ENCODE results near the gene FGFR3. TPM values are rescaled to one million over a fixed set of nuclear protein-coding genes. Genes with fewer than 3 reads are reported as not detected.
"Not testable (repeated sequence)": the region's sequence is repeated elsewhere in the genome, so short reads cannot be mapped to it uniquely, and the experiment has no call there.

Gene FGFR3
- total and polyA plus RNA-seq, 11 donors = 1.1 to 4.6 (median 2.3) TPM

- 72 to 82% (median 75%) methylated on average over 12 to 13 of the region's 13 CpGs for WGBS, 4 donors
- peak overlapping the region in 2 of 12 donors; percentile 69 for H3K27ac ChIP-seq
These were observed 49.3 kb downstream of the FGFR3 start for GRCh38 chr4:1842339-1842895.

GRCh38 chr4:1842993-1843448, 49.9 kb downstream of the FGFR3 start:
- H3K4me1 ChIP-seq = peaks cover 0 to 28% (median 16%) of the 10 kb centered on the region in 12 donors
- H3K36me3 ChIP-seq = peaks cover 0 to 95% (median 58%) of the 10 kb centered on the region in 9 donors
- WGBS, 4 donors = 54 to 70% (median 59%) methylated on average over 10 to 17 of the region's 17 CpGs
- ATAC-seq (peak; percentile 51 to 73 (median 58)), DNase-seq (peak in 2 of 5 donors; percentile 55 to 56)
- intact Hi-C loops (cut with DNase I) = loop anchor here in 2 of 10 donors (2.0 to 5.0 kb wide), 2 partner anchors 39 to 56 kb away; no protein-coding TSS in a partner anchor
- no peaks in the 10 kb centered on the region for H3K9me3 ChIP-seq
- H3K27me3 ChIP-seq = no peaks in the 10 kb centered on the region
- TF ChIP-seq, protein P1, sequence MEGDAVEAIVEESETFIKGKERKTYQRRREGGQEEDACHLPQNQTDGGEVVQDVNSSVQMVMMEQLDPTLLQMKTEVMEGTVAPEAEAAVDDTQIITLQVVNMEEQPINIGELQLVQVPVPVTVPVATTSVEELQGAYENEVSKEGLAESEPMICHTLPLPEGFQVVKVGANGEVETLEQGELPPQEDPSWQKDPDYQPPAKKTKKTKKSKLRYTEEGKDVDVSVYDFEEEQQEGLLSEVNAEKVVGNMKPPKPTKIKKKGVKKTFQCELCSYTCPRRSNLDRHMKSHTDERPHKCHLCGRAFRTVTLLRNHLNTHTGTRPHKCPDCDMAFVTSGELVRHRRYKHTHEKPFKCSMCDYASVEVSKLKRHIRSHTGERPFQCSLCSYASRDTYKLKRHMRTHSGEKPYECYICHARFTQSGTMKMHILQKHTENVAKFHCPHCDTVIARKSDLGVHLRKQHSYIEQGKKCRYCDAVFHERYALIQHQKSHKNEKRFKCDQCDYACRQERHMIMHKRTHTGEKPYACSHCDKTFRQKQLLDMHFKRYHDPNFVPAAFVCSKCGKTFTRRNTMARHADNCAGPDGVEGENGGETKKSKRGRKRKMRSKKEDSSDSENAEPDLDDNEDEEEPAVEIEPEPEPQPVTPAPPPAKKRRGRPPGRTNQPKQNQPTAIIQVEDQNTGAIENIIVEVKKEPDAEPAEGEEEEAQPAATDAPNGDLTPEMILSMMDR (IDR thresholded peaks at IDR 0.05) = no peak
- no peak for TF ChIP-seq POLR2A (IDR thresholded peaks at IDR 0.05)
- H3K27ac ChIP-seq = peak overlapping the region in 10 of 12 donors; percentile 26 to 69 (median 50)
- no peak overlapping the region for H3K4me3 ChIP-seq

More at GRCh38 chr4:1842339-1842895, 49.3 kb downstream of the FGFR3 start:
- no peak overlapping the region for H3K4me3 ChIP-seq
- peaks cover 0 to 28% (median 16%) of the 10 kb centered on the region in 12 donors for H3K4me1 ChIP-seq
- intact Hi-C loops (cut with DNase I) = loop anchor here in 2 of 10 donors (2.0 to 5.0 kb wide), 2 partner anchors 40 to 56 kb away; no protein-coding TSS in a partner anchor
- DNase-seq = no peak
- no peaks in the 10 kb centered on the region for H3K9me3 ChIP-seq
- peak in 3 of 4 donors; percentile 2 to 29 (median 25) for ATAC-seq
- H3K27me3 ChIP-seq = no peaks in the 10 kb centered on the region
- no peak for TF ChIP-seq POLR2A (IDR thresholded peaks at IDR 0.05)
- TF ChIP-seq, protein P1 (IDR thresholded peaks at IDR 0.05) = no peak
- H3K36me3 ChIP-seq = peaks cover 0 to 95% (median 62%) of the 10 kb centered on the region in 9 donors

- peak; percentile 48 to 80 (median 76) for DNase-seq
- WGBS, 4 donors = 40 to 49% (median 47%) methylated on average over 8 to 10 of the region's 10 CpGs
- TF ChIP-seq POLR2A (IDR thresholded peaks at IDR 0.05) = no peak
- Histone ChIP-seq H3K4me3 (no peak overlapping the region), H3K27me3 (no peaks in the 10 kb centered on the region), H3K27ac (peak overlapping the region in 10 of 12 donors; percentile 26 to 69 (median 50)), H3K4me1 (peaks cover 0 to 28% (median 16%) of the 10 kb centered on the region in 12 donors), H3K9me3 (no peaks in the 10 kb centered on the region), H3K36me3 (peaks cover 0 to 92% (median 50%) of the 10 kb centered on the region in 9 donors)
- ATAC-seq = peak; percentile 60 to 88 (median 83)
- intact Hi-C loops (cut with DNase I) = loop anchor here in 2 of 10 donors (2.0 to 5.0 kb wide), 2 partner anchors 38 to 55 kb away; no protein-coding TSS in a partner anchor
These were observed 50.8 kb downstream of the FGFR3 start for GRCh38 chr4:1843852-1844251.

DNA sequence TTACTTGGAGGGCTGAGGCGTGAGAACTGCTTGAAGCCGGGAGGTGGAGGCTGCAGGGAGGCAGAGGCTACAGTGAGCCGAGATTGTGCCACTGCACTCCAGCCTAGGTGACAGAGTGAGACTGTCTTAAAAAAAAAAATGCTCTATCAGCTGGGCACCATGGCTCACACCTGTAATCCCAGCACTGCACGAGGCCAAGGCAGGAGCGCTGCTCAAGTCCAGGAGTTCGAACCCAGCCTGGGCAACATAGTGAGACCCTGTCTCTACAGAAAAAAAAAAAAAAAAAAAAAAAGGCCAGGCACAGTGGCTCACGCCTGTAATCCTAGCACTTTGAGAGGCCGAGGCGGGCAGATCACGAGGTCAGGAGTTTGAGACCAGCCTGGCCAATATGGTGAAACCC, 51.5 kb downstream of the FGFR3 start:
- H3K4me1 ChIP-seq = peaks cover 0 to 28% (median 16%) of the 10 kb centered on the region in 12 donors
- not testable (repeated sequence) for H3K9me3 ChIP-seq, ATAC-seq, DNase-seq, H3K27me3 ChIP-seq, H3K4me3 ChIP-seq
- peak overlapping the region in 2 of 12 donors; percentile 27 to 69 for H3K27ac ChIP-seq
- intact Hi-C loops (cut with DNase I) = loop anchor here in 1 of 10 donors (5.0 kb wide), 1 partner anchor 38 kb away; no protein-coding TSS in a partner anchor
- WGBS, 4 donors = 91 to 97% (median 95%) methylated on average over 10 of the region's 10 CpGs
- peaks cover 0 to 86% (median 43%) of the 10 kb centered on the region in 9 donors for H3K36me3 ChIP-seq

- H3K4me1 ChIP-seq = peaks cover 0 to 45% (median 21%) of the 10 kb centered on the region in 12 donors
- intact Hi-C loops (cut with DNase I) = no loop called here
- DNase-seq (no peak), ATAC-seq (no peak)
- no peaks in the 10 kb centered on the region for H3K27me3 ChIP-seq
- H3K9me3 ChIP-seq = no peaks in the 10 kb centered on the region
- 92 to 95% (median 92%) methylated on average over 2 of the region's 2 CpGs for WGBS, 4 donors
- H3K4me3 ChIP-seq = no peak overlapping the region
- H3K27ac ChIP-seq = no peak overlapping the region
- TF ChIP-seq POLR2A (IDR thresholded peaks at IDR 0.05) = no peak
- TF ChIP-seq, protein P1 (IDR thresholded peaks at IDR 0.05) = no peak
- H3K36me3 ChIP-seq = peaks cover 0 to 66% (median 25%) of the 10 kb centered on the region in 9 donors
These were observed 53.5 kb downstream of the FGFR3 start for GRCh38 chr4:1846580-1846979.

Data from heart left ventricle (tissue), 16 donors.